EH (cell line): Measurements from ENCODE around the gene NOG.
A peak's percentile ranks its signal among the peaks of the same experiment; 100 is the strongest.

Experiments
- DNase-seq: peaks from one replicate; pipeline ENCODE4 v3.0.0-alpha.2; 2015; ENCODE audit warnings: low read depth

The NOG gene

GRCh38 chr17:56593646-56594319 is at the start of gene NOG:
Gene NOG, plus strand, starts transcription at chr17:56593699. Its CDS starts 525 bp downstream, at chr17:56594224.
- peak; percentile 83 for DNase-seq

GRCh38 chr17:56545106-56545505 is 48.4 kb upstream of the NOG start:
- no peak for DNase-seq

- DNase-seq = no peak
These were observed 47.6 kb upstream of the NOG start for GRCh38 chr17:56545930-56546329.

- DNase-seq = no peak
These were observed 44.8 kb upstream of the NOG start for GRCh38 chr17:56548661-56549060.

GRCh38 chr17:56549501-56549900 is 44.0 kb upstream of the NOG start:
- DNase-seq = no peak

- no peak for DNase-seq
These were observed 35.8 kb upstream of the NOG start for GRCh38 chr17:56557682-56558081.

GRCh38 chr17:56558088-56558487 is 35.4 kb upstream of the NOG start:
- DNase-seq = no peak

- DNase-seq = peak; percentile 34
These were observed 23.3 kb upstream of the NOG start for GRCh38 chr17:56570199-56570598.

GRCh38 chr17:56571456-56571855 is 22.0 kb upstream of the NOG start:
- no peak for DNase-seq

GRCh38 chr17:56577190-56577842 is 16.2 kb upstream of the NOG start:
- no peak for DNase-seq

GRCh38 chr17:56577843-56578204 is 15.7 kb upstream of the NOG start:
- DNase-seq = no peak

GRCh38 chr17:56581635-56582627 is 11.6 kb upstream of the NOG start:
- no peak for DNase-seq

GRCh38 chr17:56583772-56584171 is 9.7 kb upstream of the NOG start:
- no peak for DNase-seq

- no peak for DNase-seq
These were observed 6.2 kb upstream of the NOG start for GRCh38 chr17:56587298-56587697.

- peak; percentile 60 for DNase-seq
These were observed 913 bp upstream of the NOG start for GRCh38 chr17:56592487-56593085.

- DNase-seq = peak; percentile 67
These were observed 333 bp upstream of the NOG start for GRCh38 chr17:56593086-56593645.

- peak; percentile 23 for DNase-seq
These were observed 1.0 kb downstream of the NOG start for GRCh38 chr17:56594320-56595107.

- no peak for DNase-seq
These were observed 1.6 kb downstream of the NOG start for GRCh38 chr17:56595108-56595418.

GRCh38 chr17:56595831-56596690 is 2.6 kb downstream of the NOG start:
- DNase-seq = peak; percentile 32
